ENCODE data around the gene RASL10B.

DNA sequence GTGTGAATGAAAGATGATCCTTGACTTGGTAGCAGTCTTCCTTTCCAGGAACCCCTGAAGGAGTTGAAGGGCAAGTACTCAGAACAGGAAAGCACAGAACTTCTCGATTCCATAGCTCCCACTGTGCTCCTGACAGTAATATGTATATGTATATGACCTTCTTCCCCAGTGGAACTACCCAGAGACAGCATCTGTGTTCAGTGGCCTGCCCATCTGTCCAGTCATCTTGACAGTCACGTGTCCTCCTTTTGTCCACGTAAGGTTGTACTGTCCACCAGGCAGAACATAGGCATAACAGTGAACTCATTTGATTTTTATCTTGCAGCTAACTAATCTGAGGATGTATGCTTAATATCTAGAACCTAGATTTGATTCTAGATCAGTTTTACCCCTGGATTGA lies 37.8 kb upstream of the RASL10B start:
- TF ChIP-seq, protein P1, sequence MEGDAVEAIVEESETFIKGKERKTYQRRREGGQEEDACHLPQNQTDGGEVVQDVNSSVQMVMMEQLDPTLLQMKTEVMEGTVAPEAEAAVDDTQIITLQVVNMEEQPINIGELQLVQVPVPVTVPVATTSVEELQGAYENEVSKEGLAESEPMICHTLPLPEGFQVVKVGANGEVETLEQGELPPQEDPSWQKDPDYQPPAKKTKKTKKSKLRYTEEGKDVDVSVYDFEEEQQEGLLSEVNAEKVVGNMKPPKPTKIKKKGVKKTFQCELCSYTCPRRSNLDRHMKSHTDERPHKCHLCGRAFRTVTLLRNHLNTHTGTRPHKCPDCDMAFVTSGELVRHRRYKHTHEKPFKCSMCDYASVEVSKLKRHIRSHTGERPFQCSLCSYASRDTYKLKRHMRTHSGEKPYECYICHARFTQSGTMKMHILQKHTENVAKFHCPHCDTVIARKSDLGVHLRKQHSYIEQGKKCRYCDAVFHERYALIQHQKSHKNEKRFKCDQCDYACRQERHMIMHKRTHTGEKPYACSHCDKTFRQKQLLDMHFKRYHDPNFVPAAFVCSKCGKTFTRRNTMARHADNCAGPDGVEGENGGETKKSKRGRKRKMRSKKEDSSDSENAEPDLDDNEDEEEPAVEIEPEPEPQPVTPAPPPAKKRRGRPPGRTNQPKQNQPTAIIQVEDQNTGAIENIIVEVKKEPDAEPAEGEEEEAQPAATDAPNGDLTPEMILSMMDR (IDR thresholded peaks at IDR 0.05 in 4 of 5, conservative IDR thresholded peaks at IDR 0.05 in 1 of 5), result no peak
- no peak for TF ChIP-seq POLR2A (IDR thresholded peaks at IDR 0.05)

All from gastrocnemius medialis (tissue), 4 donors.